ENCODE results near the gene GTSE1.

Gene GTSE1

DNA sequence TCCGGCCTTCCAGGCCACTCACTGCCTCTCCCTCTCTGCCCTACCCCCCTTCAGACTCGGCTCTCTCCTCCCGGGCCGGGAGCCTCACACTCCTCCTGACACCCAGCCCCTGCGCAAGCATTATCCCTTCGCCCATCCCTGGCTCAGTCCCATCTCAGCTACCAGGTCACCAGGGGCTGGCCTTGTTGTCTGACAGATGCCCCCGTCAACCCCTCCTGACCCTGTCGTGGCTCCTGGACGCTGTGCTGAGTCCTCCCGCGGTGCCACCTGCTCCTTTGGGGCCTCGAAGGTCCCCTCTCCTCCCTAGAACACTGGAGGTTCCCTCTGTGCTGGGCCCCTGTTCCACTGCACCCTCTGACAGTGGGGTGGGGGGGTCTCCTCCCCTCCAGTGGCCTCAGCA, 71.8 kb downstream of the GTSE1 start:
- DNase-seq, result no peak

DNA sequence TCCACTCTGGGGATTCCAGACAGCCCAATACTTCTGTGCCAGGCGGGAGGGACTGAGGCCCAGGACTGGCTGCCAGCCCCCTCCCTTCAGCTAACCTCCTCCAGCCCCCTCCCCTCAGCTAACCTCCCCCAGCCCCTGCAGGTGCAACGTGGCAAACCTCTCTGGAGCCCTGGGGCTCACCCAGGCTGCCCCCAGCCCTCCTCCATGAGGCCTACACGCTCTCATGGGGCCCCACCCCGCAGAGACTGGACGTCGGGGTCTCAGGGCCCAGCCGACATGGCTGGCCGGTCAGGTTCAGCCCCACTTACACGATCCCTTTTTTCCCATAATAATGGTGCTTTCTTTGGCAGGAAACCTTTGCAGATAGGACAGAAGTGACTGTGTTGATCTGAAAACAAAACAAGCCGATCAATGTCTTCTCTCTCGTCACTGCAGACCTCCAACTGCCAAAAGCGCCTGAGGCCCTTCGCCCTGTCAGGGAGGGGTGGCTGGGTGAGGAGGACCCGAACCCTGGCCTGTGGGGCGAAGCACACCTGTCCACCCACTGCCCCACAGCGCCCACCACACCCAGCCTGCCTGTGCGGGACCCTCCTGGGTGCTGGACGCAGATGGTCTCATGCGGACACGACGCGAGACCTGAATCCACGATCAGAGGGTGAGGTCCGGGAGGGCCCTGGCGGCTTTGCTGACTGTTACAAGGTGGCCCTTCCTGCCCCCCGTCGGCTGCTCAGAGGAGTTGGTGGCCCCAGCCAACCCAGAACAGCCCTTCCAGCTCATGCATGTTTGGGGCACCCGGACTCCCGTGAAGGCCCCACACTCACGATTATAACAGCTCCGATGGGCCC, 72.4 kb downstream of the GTSE1 start:
- no peak for DNase-seq

GRCh38 chr22:46369716-46370583, 73.3 kb downstream of the GTSE1 start:
- DNase-seq, result no peak

DNA sequence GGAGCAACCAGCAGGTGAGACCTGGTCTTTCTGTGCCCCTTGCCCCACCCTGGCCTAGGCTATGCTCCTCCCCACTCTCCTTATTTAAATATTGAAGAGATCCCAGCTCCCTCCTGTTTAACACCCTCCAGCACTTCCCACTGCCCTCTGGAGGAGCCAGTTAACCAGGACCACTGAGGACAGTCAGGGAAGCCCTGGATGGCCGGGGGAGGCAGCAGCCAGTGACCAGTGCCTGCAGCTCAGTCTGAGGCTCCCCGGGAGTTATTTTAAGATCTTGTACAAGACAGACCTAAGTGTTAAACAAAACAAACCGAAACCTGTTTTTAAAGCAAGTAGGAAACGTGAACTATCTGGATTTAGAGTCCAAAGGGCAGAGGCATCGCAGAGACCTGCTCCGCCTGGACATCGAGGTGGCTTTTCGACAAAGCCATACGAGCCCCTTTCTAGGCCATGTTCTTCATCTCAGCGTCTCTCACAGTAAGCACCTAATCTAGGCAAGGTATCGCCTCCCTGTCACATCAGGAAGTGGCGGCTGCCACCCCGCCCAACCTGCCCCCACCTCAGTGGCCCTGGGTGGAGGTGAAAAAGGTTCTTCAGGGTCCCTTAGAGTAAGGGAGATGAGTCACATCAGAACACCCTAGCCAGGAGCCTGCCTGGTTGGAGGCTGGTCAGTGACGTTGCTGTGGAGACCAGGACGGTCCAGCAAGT, 74.1 kb downstream of the GTSE1 start:
- peak; percentile 62 for DNase-seq

DNA sequence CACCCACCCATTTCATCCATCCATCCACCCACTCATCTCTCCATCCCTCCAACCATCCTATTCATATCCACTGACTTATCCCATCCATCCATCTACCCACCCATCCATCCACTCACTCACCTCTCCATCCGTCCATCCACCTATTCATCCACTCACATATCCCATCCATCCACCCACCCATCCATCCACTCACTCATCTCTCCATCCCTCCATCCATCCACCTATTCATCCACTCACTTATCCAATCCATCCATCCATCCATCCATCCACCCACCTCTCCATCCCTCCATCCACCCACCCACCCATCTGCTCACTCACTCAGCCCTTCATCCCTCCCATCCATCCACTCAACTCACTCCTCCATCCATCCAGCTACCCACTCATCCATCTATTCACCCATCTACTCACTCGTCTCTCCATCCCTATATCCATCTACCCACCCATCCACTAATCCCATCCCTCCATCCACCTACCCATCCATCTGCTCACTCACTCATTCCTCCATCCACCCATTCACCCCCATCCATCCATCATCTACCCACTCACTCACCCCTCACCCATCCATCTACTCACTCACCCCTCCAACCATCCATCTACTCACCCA, 75.1 kb downstream of the GTSE1 start:
- DNase-seq, result no peak

DNA sequence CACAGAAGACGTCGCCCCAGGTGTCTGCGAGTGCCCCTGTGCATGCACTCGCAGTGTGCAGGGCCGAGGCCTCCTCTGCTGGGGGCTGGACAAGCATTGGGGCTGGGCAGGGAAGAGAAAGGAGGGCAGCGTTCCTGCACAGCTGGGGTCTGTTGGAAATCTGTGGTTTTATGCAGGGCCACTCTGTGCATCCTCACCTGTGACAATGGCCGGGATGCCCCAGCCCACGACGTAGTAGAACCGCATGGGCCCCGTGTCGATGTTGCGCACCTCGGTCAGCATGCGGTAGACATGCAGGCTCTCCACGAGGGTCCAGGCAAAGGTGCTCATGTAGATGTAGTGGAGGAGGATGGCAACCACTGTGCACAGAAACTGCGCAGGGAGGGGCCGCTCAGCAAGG, 76.0 kb downstream of the GTSE1 start:
- no peak for DNase-seq

DNA sequence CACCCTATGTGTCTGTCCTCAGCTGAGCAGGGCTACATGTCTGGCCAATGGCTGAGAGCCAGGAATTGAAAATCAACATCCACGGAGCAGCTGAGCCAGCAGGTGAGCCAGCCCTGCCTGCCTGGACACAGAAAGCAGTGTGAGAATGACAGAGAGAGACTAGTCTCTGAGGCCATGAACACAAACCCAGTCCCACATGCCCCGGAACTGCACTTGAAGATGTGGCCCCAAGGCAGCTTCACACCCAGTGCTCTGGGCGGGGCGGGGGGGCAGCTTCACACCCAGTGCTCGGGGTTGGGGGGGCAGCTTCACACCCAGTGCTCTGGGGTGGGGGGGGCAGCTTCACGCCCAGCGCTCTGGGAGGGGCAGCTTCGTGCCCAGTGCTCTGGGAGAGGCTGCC, 76.5 kb downstream of the GTSE1 start:
- DNase-seq, result peak; percentile 53

DNA sequence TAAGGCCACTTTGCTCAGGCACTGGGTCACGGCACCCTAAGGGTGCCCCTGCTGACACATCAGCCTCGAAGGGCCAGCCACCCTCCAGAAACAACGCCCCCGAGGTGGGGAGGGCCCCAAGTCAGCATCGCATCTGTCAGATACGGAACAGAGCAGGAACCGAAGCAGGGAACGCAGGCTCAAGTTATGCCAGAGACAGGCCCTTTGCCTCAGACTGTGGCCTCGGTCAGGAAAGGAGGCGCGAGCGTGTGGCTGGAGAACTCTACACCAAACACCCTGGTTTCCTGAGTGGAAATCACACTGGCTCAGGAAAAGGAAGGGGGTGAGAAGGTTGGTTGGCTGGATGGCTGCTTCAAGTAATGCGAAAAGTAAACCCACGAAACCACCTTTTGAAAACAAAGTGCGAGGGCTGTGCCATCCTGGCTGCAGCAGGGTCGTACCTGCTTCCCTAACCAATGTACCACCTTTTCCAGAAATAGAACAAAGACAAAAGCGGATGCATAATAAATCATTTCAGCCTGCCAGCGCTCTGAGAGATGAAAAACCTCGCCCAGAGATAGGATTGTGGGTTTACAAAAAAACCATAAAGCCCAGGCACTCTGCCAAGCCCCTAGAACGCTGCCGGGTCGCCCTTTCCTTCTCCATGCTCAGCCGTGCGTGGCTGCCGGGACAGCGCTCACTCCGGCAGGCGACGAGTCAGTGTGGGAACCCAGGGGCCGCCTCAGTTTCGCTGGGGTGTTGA, 77.4 kb downstream of the GTSE1 start:
- DNase-seq, result no peak

- DNase-seq, result no peak
Measured at GRCh38 chr22:46374663-46375474, 78.2 kb downstream of the GTSE1 start.

GRCh38 chr22:46376111-46376510, 79.4 kb downstream of the GTSE1 start:
- DNase-seq, result no peak

GRCh38 chr22:46376908-46377524, 80.3 kb downstream of the GTSE1 start:
- no peak for DNase-seq

DNA sequence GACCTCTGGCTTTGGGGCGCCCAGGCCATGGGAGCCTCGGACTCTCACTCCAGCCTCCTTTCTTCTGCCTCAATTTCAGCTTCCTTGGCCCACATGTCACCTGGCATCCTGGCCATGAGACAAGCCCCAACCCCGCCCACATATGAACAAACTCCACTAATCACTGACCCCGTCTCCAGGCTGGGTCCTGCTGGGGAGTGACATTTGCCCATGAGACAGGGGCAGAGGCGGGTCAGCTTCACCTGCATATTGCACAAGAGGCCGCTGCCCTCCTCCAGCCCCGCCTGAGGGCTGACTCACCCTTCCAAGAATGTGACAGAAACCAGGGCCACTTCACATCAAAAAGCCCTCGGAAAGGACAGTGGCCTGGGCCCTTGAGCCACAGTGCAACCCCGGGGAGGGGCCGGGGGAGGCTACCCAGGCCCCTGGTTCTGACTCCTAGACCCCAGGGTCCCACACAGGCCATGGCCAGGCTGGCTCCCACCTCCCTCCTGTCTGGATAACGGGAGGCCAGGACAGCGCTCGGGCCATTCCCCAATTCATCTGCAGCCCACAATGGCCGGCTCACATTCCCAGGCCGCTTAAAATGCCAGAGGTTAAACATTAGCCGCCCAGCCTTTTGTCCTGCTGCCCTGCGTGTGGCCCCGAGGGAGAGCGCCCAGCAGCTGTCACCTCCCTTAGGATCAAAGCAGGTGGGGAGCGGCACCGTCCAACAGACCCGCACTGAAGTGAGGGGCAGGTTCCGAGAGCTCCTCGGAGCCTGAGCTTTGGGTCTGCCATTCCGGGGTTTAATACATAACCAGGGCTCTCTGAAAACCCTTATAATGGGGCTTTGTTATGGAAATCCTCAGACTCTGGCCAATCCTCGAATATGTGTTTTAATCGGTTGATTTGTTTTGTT, 81.1 kb downstream of the GTSE1 start:
- no peak for DNase-seq

DNA sequence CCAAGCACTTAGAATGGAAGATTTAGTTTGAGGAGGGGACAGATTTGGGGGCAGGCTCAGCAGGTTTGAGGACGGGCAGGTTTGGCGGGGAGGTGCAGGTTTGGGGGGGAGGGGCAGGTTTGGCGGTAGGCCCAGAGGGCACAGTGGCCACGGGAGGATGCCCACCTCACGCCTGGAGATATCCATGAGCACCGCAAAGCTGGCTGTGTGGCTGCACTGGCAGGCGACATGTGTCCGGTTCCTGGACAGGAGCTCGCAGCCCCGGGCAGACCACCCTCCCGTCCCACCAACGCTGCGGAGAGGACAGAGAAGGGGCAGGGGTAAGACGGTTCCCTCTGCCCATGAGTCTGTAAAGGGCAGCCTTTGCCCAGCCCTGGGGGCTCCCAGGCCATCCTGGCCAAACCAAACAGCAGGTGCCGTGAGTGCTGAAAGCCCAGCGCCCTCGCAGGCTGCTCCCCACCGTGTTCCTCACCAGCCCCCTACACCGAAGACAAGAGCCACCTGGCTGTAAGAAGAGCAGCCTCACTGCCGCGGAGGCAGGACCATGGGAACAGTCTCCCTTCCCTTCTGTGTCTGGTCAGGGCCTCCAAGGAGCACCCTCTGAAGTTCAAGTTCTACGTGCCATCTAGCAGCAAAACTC, 81.9 kb downstream of the GTSE1 start:
- no peak for DNase-seq

DNA sequence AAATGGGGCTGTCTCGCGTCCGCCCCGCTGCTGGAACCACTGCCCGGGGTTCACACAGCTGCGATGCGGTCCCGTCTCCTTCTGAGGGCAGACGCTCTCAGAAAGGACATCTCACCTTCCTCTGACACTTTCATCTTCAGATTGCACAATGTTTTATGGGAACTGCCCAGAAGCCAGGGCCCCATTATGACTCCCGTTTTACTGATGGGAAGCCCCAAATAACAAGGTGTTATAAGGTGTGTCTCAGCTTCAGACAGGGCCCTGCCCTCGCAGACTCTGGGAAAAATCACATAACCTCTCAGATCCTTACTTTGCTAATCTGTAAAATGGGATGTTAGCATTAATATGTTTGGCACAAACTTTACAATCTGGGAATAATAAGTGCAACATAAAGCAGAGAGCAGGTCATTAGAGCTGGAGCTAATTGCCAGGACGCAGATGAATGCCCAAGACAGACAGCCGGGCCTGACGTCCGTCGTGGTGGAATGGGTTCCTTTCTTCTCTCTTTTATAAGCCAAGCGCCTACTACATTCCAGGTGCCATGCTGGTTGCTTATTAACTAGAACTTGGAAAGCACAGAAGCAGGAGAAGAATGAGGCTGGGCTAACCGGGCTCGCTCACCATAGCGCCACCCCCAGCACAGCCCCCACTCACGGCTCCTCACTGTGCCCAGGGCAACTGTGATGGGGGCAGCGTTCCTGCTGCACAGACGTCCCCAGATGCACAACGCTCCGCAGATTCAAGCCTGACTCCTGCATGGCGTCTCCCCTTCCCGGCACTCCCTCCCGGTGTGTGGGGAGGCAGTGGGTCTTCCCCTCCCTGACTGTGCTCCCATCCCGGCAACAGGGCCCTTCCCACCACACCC, 82.6 kb downstream of the GTSE1 start:
- no peak for DNase-seq

DNA sequence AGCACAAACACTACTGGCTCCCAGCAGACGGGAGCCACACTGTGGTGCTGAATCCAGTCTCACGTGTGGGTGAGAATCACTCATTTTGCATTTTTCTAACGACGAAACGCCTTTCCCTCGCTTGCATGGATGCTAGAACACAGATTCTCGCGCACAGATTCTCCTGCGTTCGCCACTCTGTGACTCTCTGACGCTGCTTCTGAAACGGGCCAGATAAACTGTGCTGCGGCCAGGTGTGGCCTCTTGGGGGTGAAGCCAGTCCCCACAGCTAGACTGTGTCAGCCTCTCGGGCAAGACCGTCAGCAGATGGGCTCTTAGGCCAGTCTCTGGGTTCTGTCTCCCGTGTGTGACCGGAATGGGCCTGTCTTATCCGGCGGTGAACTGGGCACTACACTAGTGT, 83.4 kb downstream of the GTSE1 start:
- DNase-seq, result no peak
